Measurements from ENCODE around the gene MRPL49. TPM values are rescaled to one million over a fixed set of nuclear protein-coding genes. Genes with fewer than 3 reads are reported as not detected.
"Not testable (repeated sequence)": the region's sequence is repeated elsewhere in the genome, so short reads cannot be mapped to it uniquely, and the experiment has no call there.

MRPL49 gene
- total RNA-seq, 1 donor from 2014 or later = 52.2 TPM

DNA sequence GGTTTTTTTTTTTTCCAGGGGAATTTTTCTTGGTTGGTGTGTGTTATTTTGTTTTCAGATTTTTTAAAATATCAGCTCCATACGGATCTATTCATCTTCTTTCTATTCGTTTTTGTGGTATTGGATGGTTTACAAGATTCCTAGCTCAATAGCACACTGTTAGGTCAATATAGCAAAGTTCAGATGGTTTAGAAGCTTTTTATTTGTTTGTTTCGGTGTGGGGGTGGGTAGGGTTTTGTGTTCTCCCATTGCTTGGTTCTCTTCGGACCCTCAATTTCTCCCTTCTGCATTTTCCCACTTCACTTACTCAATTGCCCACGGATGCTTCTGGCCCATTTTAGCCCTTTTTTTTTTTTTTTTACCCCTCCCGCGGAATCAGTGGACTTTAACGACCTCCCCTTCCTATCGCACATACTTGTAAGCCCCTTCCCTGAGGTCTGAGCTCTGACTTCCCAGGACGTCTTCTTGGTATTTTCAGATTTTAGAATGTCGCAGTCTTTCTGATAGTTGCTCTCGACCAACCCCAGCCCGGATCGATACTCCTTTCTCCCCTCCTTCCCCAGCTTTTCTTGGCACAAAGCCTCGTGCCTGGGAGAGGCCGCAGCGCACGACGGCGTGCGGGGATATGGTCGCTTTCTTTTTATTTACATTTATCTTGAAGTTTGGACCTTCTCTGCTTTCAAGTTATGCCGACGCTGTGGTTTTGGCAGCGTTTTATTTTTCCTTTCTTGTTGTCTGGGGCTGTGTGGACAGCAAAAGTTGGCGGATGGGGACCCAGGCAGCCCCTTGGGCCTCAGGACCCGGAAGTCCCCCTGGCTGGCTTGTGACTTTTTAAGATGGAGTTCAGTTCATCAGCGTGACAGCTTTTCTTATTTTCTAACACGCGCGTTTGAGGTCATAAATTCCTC lies 43.5 kb downstream of the MRPL49 start:
- no peak for DNase-seq (ENCODE audit: low read depth, low spot score)

DNA sequence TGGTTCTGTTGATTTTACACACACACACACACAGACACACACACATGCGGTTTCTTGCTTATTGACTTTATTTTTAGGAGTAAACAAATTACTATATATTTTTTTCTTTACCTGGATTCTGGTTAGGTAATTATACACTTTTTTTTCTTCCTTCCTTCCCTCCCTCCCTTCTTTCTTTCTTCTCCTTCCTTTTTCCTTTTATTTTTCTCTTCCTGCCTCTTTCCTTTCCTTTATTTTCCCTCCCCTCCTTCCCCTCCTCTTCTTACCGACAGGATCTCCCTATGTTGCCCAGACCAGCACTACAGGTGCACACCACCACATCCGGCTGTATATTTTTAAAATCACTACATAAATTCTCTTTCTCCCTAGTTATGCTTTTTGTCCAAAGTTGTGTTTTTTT lies 44.8 kb downstream of the MRPL49 start:
- no peak for DNase-seq (ENCODE audit: low read depth, low spot score)

DNA sequence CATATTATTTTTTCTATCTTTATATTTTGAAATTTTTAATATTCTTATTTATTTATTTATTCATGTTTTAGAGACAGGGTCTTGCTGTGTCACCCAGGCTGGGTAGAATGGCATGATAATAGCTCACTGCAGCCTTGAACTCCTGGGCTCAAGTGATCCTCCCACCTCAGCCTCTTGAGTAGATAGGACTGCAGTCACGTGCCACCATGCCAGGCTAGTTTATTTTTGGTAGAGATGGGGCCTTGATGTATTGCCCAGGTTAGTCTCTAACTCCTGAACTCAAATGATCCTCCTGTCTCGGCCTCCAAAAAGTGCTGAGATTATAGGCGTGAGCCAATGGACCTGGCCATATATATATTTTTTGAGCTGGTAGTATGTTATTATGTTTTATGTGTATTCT lies 45.5 kb downstream of the MRPL49 start:
- no peak for DNase-seq (ENCODE audit: low read depth, low spot score)

DNA sequence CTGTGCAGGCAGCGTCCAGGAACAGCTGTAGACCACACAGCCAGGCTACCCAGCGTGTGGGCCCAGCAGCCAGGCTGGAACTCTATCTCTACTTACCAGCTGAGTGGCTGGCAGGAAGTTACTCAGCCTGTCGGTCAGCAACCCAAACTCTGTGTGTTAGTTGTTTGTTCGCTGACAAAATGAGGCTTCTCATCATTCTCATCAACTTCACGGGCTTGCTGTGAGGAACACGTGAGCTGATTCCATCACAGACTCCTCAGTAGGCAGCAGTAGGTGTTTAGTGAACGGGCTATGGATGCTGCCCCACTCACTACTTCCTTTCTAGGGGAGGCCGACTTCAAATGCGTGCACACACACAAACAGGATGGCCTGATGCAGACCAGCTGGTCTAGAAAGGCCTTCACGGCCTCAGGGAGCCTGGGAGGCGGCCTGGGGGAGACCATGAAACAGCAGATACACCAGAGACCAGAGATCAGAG lies 47.1 kb downstream of the MRPL49 start:
- DNase-seq (ENCODE audit: low read depth, low spot score) = peak; percentile 73

DNA sequence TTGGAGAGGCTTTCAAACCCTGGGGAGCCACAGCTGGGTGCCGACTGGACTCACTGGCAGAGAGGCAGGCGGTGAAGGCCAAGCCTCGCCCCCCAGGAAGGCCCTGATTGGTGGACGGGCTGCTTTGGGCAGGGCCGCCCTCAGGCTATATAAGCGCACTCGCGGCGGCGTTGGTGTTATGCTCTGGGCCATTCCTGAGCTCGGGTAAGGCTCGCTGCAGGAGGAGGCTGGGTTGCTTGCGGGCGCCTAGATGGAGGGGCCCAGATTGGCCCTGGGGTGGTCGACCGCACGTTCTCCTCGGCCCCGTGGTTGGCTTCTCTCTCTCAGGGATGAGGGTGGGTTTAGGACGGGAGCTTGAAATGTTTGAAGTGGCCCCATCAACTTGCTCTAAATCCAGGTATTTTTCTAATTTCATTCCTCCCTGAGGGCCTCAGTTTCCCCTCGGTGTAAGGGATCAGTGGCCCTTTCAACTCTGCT lies 48.0 kb downstream of the MRPL49 start, which contains the start of gene SPDYC:
TSS of gene SPDYC (plus strand) at position 176 of the 477 bp plus-strand sequence. CDS start 1,125 bp downstream, outside the sequence.
- no peak for DNase-seq (ENCODE audit: low read depth, low spot score)

DNA sequence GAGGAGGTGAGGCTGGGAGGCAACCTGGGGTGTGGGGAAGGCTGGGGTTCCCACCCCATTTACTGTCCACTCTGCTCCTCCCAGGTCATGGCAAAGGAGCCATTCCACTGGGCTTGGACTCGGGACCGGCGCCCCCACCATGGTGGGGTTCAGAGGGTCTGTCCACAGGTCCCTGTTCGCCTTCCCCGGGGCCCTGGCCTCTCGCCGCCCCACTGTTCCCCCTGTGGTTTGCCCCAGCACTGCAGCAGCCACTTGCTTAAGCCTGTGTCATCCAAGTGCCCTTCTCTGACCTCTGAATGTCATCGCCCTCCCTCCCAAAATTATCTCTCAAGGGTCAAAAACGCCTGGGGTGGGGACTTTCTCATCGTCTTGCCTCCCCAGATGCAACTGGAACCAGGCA lies 50.5 kb downstream of the MRPL49 start:
- no peak for DNase-seq (ENCODE audit: low read depth, low spot score)

DNA sequence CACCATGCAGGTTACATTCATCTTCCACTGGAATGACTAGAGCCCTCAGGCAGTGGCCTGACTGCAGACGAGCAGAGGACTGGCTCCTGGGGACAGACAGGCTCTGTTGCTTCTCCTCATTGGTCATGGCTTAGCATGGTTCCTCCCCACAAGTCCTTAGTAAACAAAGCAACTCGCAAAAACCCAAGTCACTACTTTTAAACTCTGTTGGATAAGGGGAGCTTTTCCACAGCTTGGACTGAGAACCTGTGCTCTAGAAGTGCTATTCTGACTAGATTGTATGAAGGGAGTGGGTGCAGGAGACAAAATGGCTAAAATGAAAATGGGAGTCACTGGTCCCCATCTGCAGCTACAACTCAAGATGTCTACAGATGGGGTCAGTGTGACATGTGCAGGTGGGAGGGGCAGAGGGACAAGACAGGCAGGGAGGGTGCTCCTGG lies 52.5 kb downstream of the MRPL49 start:
- DNase-seq (ENCODE audit: low read depth, low spot score) = not testable (repeated sequence)

Other genes with a start within 250 kb of the MRPL49 start
- gene EHD1, start 243.7 kb upstream of the MRPL49 start, total RNA-seq = 110 and 122 TPM in 2 replicates
- gene ATG2A, start 205.1 kb upstream of the MRPL49 start, total RNA-seq = 8.8 and 9.6 TPM in 2 replicates
- 9.7 and 12.1 TPM in 2 replicates for gene PPP2R5B, start 197.6 kb upstream of the MRPL49 start, total RNA-seq
- gene GPHA2, start 186.4 kb upstream of the MRPL49 start, total RNA-seq = not detected in 2 replicates
- not detected in 2 replicates for gene MAJIN, start 150.2 kb upstream of the MRPL49 start, total RNA-seq
- 0.40 and 1.1 TPM in 2 replicates for gene BATF2, start 125.3 kb upstream of the MRPL49 start, total RNA-seq
- gene ARL2, start 108.2 kb upstream of the MRPL49 start, total RNA-seq = 93.5 and 124 TPM in 2 replicates
- gene SNX15, start 94.9 kb upstream of the MRPL49 start, total RNA-seq = 8.2 and 10.5 TPM in 2 replicates
- 9.4 and 11.4 TPM in 2 replicates for gene SAC3D1, start 81.1 kb upstream of the MRPL49 start, total RNA-seq
- gene NAALADL1, start 63.8 kb upstream of the MRPL49 start, total RNA-seq = 10.7 and 15.9 TPM in 2 replicates
- 9.0 and 16.0 TPM in 2 replicates for gene CDCA5, start 38.3 kb upstream of the MRPL49 start, total RNA-seq
- gene ZFPL1, start 38.1 kb upstream of the MRPL49 start, total RNA-seq = 32.9 and 34.6 TPM in 2 replicates
- gene VPS51, start 26.1 kb upstream of the MRPL49 start, total RNA-seq = 174 and 190 TPM in 2 replicates
- gene TM7SF2, start 10.4 kb upstream of the MRPL49 start, total RNA-seq = 20.6 and 28.7 TPM in 2 replicates
- gene ZNHIT2, start 4.6 kb upstream of the MRPL49 start, total RNA-seq = 10.0 and 11.3 TPM in 2 replicates
- 222 and 473 TPM in 2 replicates for gene FAU, start 187 bp upstream of the MRPL49 start, total RNA-seq
- 7.1 and 11.4 TPM in 2 replicates for gene SYVN1, start 12.2 kb downstream of the MRPL49 start, total RNA-seq
- gene SPDYC, start 47.9 kb downstream of the MRPL49 start, total RNA-seq = not detected in 2 replicates
- gene CAPN1, start 59.6 kb downstream of the MRPL49 start, total RNA-seq = 151 and 203 TPM in 2 replicates
- 9.2 and 15.3 TPM in 2 replicates for gene POLA2, start 139.6 kb downstream of the MRPL49 start, total RNA-seq
- 19.5 and 22.5 TPM in 2 replicates for gene CDC42EP2, start 192.5 kb downstream of the MRPL49 start, total RNA-seq
- gene DPF2, start 211.5 kb downstream of the MRPL49 start, total RNA-seq = 24.3 and 38.3 TPM in 2 replicates
- gene TIGD3, start 232.4 kb downstream of the MRPL49 start, total RNA-seq = 0.32 and 0.33 TPM in 2 replicates